Astrocyte of the cerebellum (primary cell): ENCODE measurements around the gene ATP8A1.

Experiments
- DNase-seq: peaks from one replicate; pipeline ENCODE4 v3.0.0-alpha.2; 2011; ENCODE audit warnings: low read depth
- H3K4me3 ChIP-seq: 2 replicates; pipeline ENCODE4 v1.5.1; 2011; ENCODE audit warnings: mild to moderate bottlenecking, low read depth, low read length, moderate library complexity
- CTCF ChIP-seq: IDR thresholded peaks from 2 replicates; pipeline ENCODE4 v1.5.1; 2012; ENCODE audit warnings: low read length, low read depth, moderate library complexity, mild to moderate bottlenecking; ENCODE audit errors: missing control alignments
- in situ Hi-C: cut with HindIII; loops from 2 replicates; pipeline ENCODE4 v1.10.0; 2017; ENCODE audit warnings: low sequenced_read_pairs

Gene ATP8A1

GRCh38 chr4:42398171-42398870 is 258.6 kb downstream of the ATP8A1 start:
- no peak for DNase-seq
- TF ChIP-seq CTCF: no peak
- H3K4me3 ChIP-seq: peak overlapping the region; percentile 48
- in situ Hi-C loops: no loop called here

- no peak for TF ChIP-seq CTCF
- peak overlapping the region; percentile 48 for H3K4me3 ChIP-seq
- DNase-seq: no peak
- in situ Hi-C loops: no loop called here
These were observed 259.2 kb downstream of the ATP8A1 start for GRCh38 chr4:42397635-42398170.

- in situ Hi-C loops: no loop called here
These were observed 259.9 kb downstream of the ATP8A1 start, which contains the start of gene SHISA3 for GRCh38 chr4:42396752-42397634. Gene SHISA3, plus strand, starts transcription at chr4:42397488. Its CDS starts 569 bp downstream, at chr4:42398057.

GRCh38 chr4:42396361-42396751 is 260.5 kb downstream of the ATP8A1 start:
- no peak for DNase-seq
- in situ Hi-C loops: no loop called here
- TF ChIP-seq CTCF: no peak
- no peak overlapping the region for H3K4me3 ChIP-seq

More at GRCh38 chr4:42396752-42397634, 259.9 kb downstream of the ATP8A1 start, which contains the start of gene SHISA3:
- TF ChIP-seq CTCF: no peak
- peak within 1 kb of the TSS; percentile 48 for H3K4me3 ChIP-seq
- DNase-seq: no peak

GRCh38 chr4:42395595-42395994 is 261.3 kb downstream of the ATP8A1 start:
- H3K4me3 ChIP-seq: no peak overlapping the region
- DNase-seq: no peak
- in situ Hi-C loops: no loop called here
- no peak for TF ChIP-seq CTCF

- no peak for DNase-seq
- H3K4me3 ChIP-seq: no peak overlapping the region
- in situ Hi-C loops: no loop called here
- no peak for TF ChIP-seq CTCF
These were observed 264.5 kb downstream of the ATP8A1 start for GRCh38 chr4:42392436-42392835.
